Limb (tissue), 2 donors: ENCODE results near the gene GBGT1.

ENCODE experiments used
- DNase-seq, 2 donors: peaks; one replicate each; pipeline ENCODE4 v3.0.0-alpha.2; 2016; ENCODE audit errors: extremely low spot score in 2 of 2

The GBGT1 gene

GRCh38 chr9:133115604-133116345, 47.9 kb downstream of the GBGT1 start:
- peak in 1 of 2 donors; percentile 31 for DNase-seq

- peak in 1 of 2 donors; percentile 24 for DNase-seq
Observed at GRCh38 chr9:133114886-133115603, 48.7 kb downstream of the GBGT1 start.

GRCh38 chr9:133113949-133114885, 49.5 kb downstream of the GBGT1 start:
- peak in 1 of 2 donors; percentile 71 for DNase-seq

- peak in 1 of 2 donors; percentile 31 for DNase-seq
Observed at GRCh38 chr9:133113163-133113948, 50.4 kb downstream of the GBGT1 start.

GRCh38 chr9:133112663-133113026, 51.1 kb downstream of the GBGT1 start:
- no peak for DNase-seq

- peak in 1 of 2 donors; percentile 20 for DNase-seq
Observed at GRCh38 chr9:133111808-133112662, 51.7 kb downstream of the GBGT1 start.

- no peak for DNase-seq
Observed at GRCh38 chr9:133109931-133110650, 53.6 kb downstream of the GBGT1 start.

- DNase-seq = peak in 1 of 2 donors; percentile 27
Observed at GRCh38 chr9:133108794-133109641, 54.7 kb downstream of the GBGT1 start.

GRCh38 chr9:133107961-133108793, 55.5 kb downstream of the GBGT1 start:
- DNase-seq = no peak

- no peak for DNase-seq
Observed at GRCh38 chr9:133107245-133107722, 56.4 kb downstream of the GBGT1 start.

- DNase-seq = peak in 1 of 2 donors; percentile 24
Observed at GRCh38 chr9:133106511-133107244, 57.0 kb downstream of the GBGT1 start.

GRCh38 chr9:133105461-133105770, 58.3 kb downstream of the GBGT1 start:
- DNase-seq = no peak

GRCh38 chr9:133104718-133105460, 58.8 kb downstream of the GBGT1 start:
- DNase-seq = no peak

- DNase-seq = peak in 1 of 2 donors; percentile 28
Observed at GRCh38 chr9:133103987-133104505, 59.7 kb downstream of the GBGT1 start.

GRCh38 chr9:133103183-133103986, 60.3 kb downstream of the GBGT1 start:
- peak in 1 of 2 donors; percentile 79 for DNase-seq
